Fibroblast of pulmonary artery (primary cell): ENCODE data around the gene IARS2.

Source experiments
- DNase-seq: peaks from one replicate; pipeline ENCODE4 v3.0.0-alpha.2; 2010; ENCODE audit warnings: low read depth
- H3K4me3 ChIP-seq: replicated peaks from 2 replicates; pipeline ENCODE4 v1.5.1; 2011; ENCODE audit warnings: low read depth, mild to moderate bottlenecking, control low read depth, low read length, moderate library complexity
- CTCF ChIP-seq: IDR thresholded peaks from 2 replicates; pipeline ENCODE4 v1.5.1; 2011; ENCODE audit warnings: mild to moderate bottlenecking, control low read depth, low read length, inconsistent platforms; ENCODE audit errors: missing control alignments

IARS2 gene

GRCh38 chr1:220119043-220119512, 25.1 kb downstream of the IARS2 start:
- DNase-seq = peak; percentile 10
- no peak for TF ChIP-seq CTCF

GRCh38 chr1:220121791-220122530, 28.0 kb downstream of the IARS2 start:
- H3K4me3 ChIP-seq = no peak overlapping the region
- no peak for DNase-seq
- no peak for TF ChIP-seq CTCF

More at GRCh38 chr1:220119043-220119512, 25.1 kb downstream of the IARS2 start:
- no peak overlapping the region for H3K4me3 ChIP-seq

- no peak for TF ChIP-seq CTCF
- no peak overlapping the region for H3K4me3 ChIP-seq
- no peak for DNase-seq
Observed at GRCh38 chr1:220123066-220123465, 29.1 kb downstream of the IARS2 start.

- peak; percentile 7 for DNase-seq
- H3K4me3 ChIP-seq = no peak overlapping the region
- TF ChIP-seq CTCF = peak; percentile 41
Observed at GRCh38 chr1:220123889-220124288, 30.0 kb downstream of the IARS2 start.

GRCh38 chr1:220124542-220124941, 30.6 kb downstream of the IARS2 start:
- TF ChIP-seq CTCF = no peak
- peak; percentile 57 for DNase-seq
- H3K4me3 ChIP-seq = no peak overlapping the region

- H3K4me3 ChIP-seq = no peak overlapping the region
- DNase-seq = no peak
- no peak for TF ChIP-seq CTCF
Observed at GRCh38 chr1:220127076-220127475, 33.1 kb downstream of the IARS2 start.
